GM12878 (cell line): ENCODE results near the gene APBA1. TPM values are rescaled to one million over a fixed set of nuclear protein-coding genes. Genes with fewer than 3 reads are reported as not detected.

Experiments used
- ATAC-seq: fragments of 200-7000 bp; cut with Tn5 transposase; 3 replicates; pipeline ENCODE4 v1.9.1; 2020; ENCODE audit warnings: mild to moderate bottlenecking, moderate library complexity
- BruUV-seq: library from RNA; stranded (reverse); fragments of 400-500 nt; replicated peaks from 2 replicates; lab custom pipeline; 2021; lab: Mats Ljungman, UMichigan
- CTCF ChIA-PET: fragments of 300-600 bp; sonication (Branson Sonifier 250); formaldehyde crosslinking; extraction: SDS; loops from one replicate; lab custom pipeline; 2021; ENCODE audit warnings: inconsistent platforms; lab: Yijun Ruan, JAX
- POLR2A ChIA-PET: fragments of 350-600 bp; formaldehyde crosslinking; extraction: SDS; loops from one replicate; lab custom pipeline; 2021; ENCODE audit warnings: inconsistent platforms; lab: Charles Lee
- RAD21 ChIA-PET: fragments of 300-600 bp; sonication (Branson Sonifier 250); formaldehyde crosslinking; loops from one replicate; lab custom pipeline; 2023; ENCODE audit warnings: antibody characterized with exemption; ENCODE audit not compliant: unreplicated experiment; lab: Charles Lee
- SMC1A ChIA-PET: fragments of 300-600 bp; sonication (Branson Sonifier 250); formaldehyde crosslinking; loops from one replicate; lab custom pipeline; 2023; ENCODE audit not compliant: unreplicated experiment, uncharacterized antibody; lab: Charles Lee
- DNase-seq: peaks from one replicate; pipeline ENCODE4 v3.0.0-alpha.2; 2011; ENCODE audit warnings: low read depth, low spot score
- FAIRE-seq: peaks from 3 replicates; lab custom pipeline; 2011; peaks lifted over from hg19 to GRCh38; lab: Jason Lieb, UNC
- H2AFZ ChIP-seq: 2 replicates; pipeline ENCODE4 v1.6.0; 2011; ENCODE audit warnings: low read depth, low read length, control low read depth; ENCODE audit not compliant: control insufficient read depth
- H3K27ac ChIP-seq: 2 replicates; pipeline ENCODE4 v1.5.1; 2011; ENCODE audit warnings: control low read depth; ENCODE audit not compliant: control insufficient read depth, insufficient read depth
- H3K27me3 ChIP-seq, 2 experiments: replicated peaks in 1 of 2; 2 replicates each; pipeline versions ENCODE4 v1.6.0 to v1.6.1; 2011; ENCODE audit warnings: low read length in 1 of 2; ENCODE audit not compliant: control insufficient read depth in 2 of 2, insufficient read depth in 2 of 2
- H3K36me3 ChIP-seq, 2 experiments: 2 replicates each; pipeline ENCODE4 v1.5.1; 2011; ENCODE audit warnings: low read length in 1 of 2; ENCODE audit not compliant: control insufficient read depth in 2 of 2, insufficient read depth in 2 of 2
- H3K4me1 ChIP-seq: 2 replicates; pipeline ENCODE4 v1.6.1; 2011; ENCODE audit warnings: mild to moderate bottlenecking, low read length, moderate library complexity, mixed read lengths; ENCODE audit not compliant: control insufficient read depth, insufficient read depth
- H3K4me2 ChIP-seq: 2 replicates; pipeline ENCODE4 v1.6.0; 2011; ENCODE audit warnings: control low read depth; ENCODE audit not compliant: control insufficient read depth, insufficient read depth
- H3K4me3 ChIP-seq: fragments of 200-600 bp; sonication (generic); 2 replicates; pipeline ENCODE4 v1.5.1; 2016
- H3K79me2 ChIP-seq: 2 replicates; pipeline ENCODE4 v1.6.0; 2011; ENCODE audit warnings: low read length; ENCODE audit not compliant: control insufficient read depth, insufficient read depth
- H3K9ac ChIP-seq: 2 replicates; pipeline ENCODE4 v1.8.0; 2011; ENCODE audit warnings: low read length, control low read depth, mixed read lengths; ENCODE audit not compliant: control insufficient read depth, insufficient read depth
- H3K9me3 ChIP-seq: replicated peaks from 3 replicates; pipeline ENCODE4 v1.5.1; 2011; ENCODE audit warnings: mild to moderate bottlenecking, low read length; ENCODE audit not compliant: control insufficient read depth, insufficient read depth
- H4K20me1 ChIP-seq: 2 replicates; pipeline ENCODE4 v1.6.0; 2011; ENCODE audit not compliant: control insufficient read depth, insufficient read depth
- BCL3 ChIP-seq: IDR thresholded peaks from 2 replicates; pipeline ENCODE4 v1.6.1; 2011; ENCODE audit warnings: borderline replicate concordance, low read depth, mild to moderate bottlenecking, moderate library complexity, low read length; ENCODE audit not compliant: insufficient read depth, poor library complexity, severe bottlenecking
- BCLAF1 ChIP-seq: fragments of 450-650 bp; IDR thresholded peaks from 2 replicates; pipeline ENCODE4 v1.6.1; 2017; ENCODE audit warnings: antibody characterized with exemption, mild to moderate bottlenecking, moderate library complexity
- CREM ChIP-seq: IDR thresholded peaks from 2 replicates; pipeline ENCODE4 v1.6.1; 2014; ENCODE audit warnings: antibody characterized with exemption, low read depth
- EZH2 ChIP-seq: IDR thresholded peaks from 2 replicates; pipeline ENCODE4 v1.6.1; 2012; ENCODE audit warnings: low read depth, mild to moderate bottlenecking, control low read depth, inconsistent platforms, low read length, borderline replicate concordance; ENCODE audit not compliant: control insufficient read depth
- MEF2B ChIP-seq: fragments of 450-650 bp; IDR thresholded peaks from 2 replicates; pipeline ENCODE4 v1.6.1; 2018; ENCODE audit warnings: mild to moderate bottlenecking, moderate library complexity; ENCODE audit not compliant: partially characterized antibody, poor library complexity, severe bottlenecking
- MTA2 ChIP-seq: fragments of 450-650 bp; IDR thresholded peaks from 2 replicates; pipeline ENCODE4 v1.6.1; 2016; ENCODE audit warnings: low read depth, mild to moderate bottlenecking, moderate library complexity
- NRF1 ChIP-seq: conservative IDR thresholded peaks from 2 replicates; pipeline ENCODE4 v1.6.1; 2011; ENCODE audit warnings: mild to moderate bottlenecking, low read depth, low read length, improper control_type of control experiment
- RAD51 ChIP-seq: fragments of 450-650 bp; IDR thresholded peaks from 2 replicates; pipeline ENCODE4 v1.6.1; 2016; ENCODE audit warnings: moderate library complexity, mild to moderate bottlenecking, inconsistent platforms
- TCF12 ChIP-seq: IDR thresholded peaks from 2 replicates; pipeline ENCODE4 v1.6.1; 2011; ENCODE audit warnings: low read depth, mild to moderate bottlenecking, low read length
- ZBTB11 ChIP-seq: fragments of 450-650 bp; formaldehyde crosslinking; IDR thresholded peaks from 2 replicates; pipeline ENCODE4 v1.5.0; 2022; ENCODE audit warnings: mild to moderate bottlenecking, missing genetic modification characterization
- ZBTB4 ChIP-seq: fragments of 450-650 bp; formaldehyde crosslinking; IDR thresholded peaks from 2 replicates; pipeline ENCODE4 v1.4.0; 2022; ENCODE audit warnings: mild to moderate bottlenecking, moderate library complexity
- WGBS: methylation state at CpG from one replicate; pipeline ENCODE4 v1.1.6; 2016; ENCODE audit warnings: low lambda C conversion rate; ENCODE audit not compliant: insufficient replicate concordance, insufficient coverage; ENCODE audit errors: missing lambda C conversion rate; 5-methylcytosine and 5-hydroxymethylcytosine counted together
- in situ Hi-C: fragments of 300-500 bp; cut with MboI; formaldehyde crosslinking; loops from 9 replicates; pipeline ENCODE4 v1.14.3; 2018; ENCODE audit warnings: mixed read lengths
- intact Hi-C: fragments of 100-400 bp; cut with micrococcal nuclease; formaldehyde crosslinking; loops from one replicate; pipeline ENCODE4 v1.14.2; 2022; ENCODE audit not compliant: unreplicated experiment
- polyA plus RNA-seq, 11 experiments: library from polyadenylated mRNA; depleted of rRNA in 4 of 11; unstranded in 6 of 11; stranded (reverse) in 5 of 11; fragments of >200 nt; fragmentation: Nextera tagmentation in 4 of 11; fragmentation: Illumina TruSeq in 1 of 11; extraction: Ambion mirVana in 4 of 11; extraction: Trizol in 1 of 11; gene quantifications; 1 replicate in 1 of 11; 2 replicates in 10 of 11; pipeline versions ENCODE4 v1.2.1 to v1.2.3, GENCODE V29; 2011 to 2016; ENCODE audit warnings: inconsistent platforms in 2 of 11, missing spikeins in 2 of 11, low read depth in 1 of 11
- total RNA-seq, 4 experiments: library from RNA; depleted of rRNA in 3 of 4; stranded (reverse); fragments of >200 nt in 3 of 4; fragmentation: Illumina TruSeq in 1 of 4; extraction: Trizol in 1 of 4; gene quantifications; 2 replicates each; pipeline versions ENCODE4 v1.2.1 to v1.2.3, GENCODE V29; 2013 to 2021

APBA1 gene
- total and polyA plus RNA-seq, 10 of the 15 experiments (the other 5 are each of a cell fraction or from before 2014, with no cell fraction given) = 0.01 to 1.3 (median 0.05) TPM; not detected in 7

- H3K4me1 ChIP-seq = no peaks in the 10 kb centered on the region
- TF ChIP-seq ZBTB11 (CRISPR knock-in tag) (no peak), ZBTB4 (CRISPR knock-in tag) (no peak), EZH2 (no peak), BCL3 (no peak), TCF12 (no peak), MTA2 (no peak), MEF2B (no peak), BCLAF1 (no peak), NRF1 (no peak), CREM (no peak), RAD51 (no peak)
Measured at GRCh38 chr9:69647804-69648203, 24.4 kb downstream of the APBA1 start.

More at GRCh38 chr9:69647804-69648203, 24.4 kb downstream of the APBA1 start:
- Histone ChIP-seq H4K20me1 (no peaks in the 10 kb centered on the region), H3K4me3 (no peak overlapping the region), H3K36me3 (no peaks in the 10 kb centered on the region), H3K27ac (no peak overlapping the region), H3K4me2 (no peak overlapping the region), H2AFZ (no peak overlapping the region), H3K9me3 (no peaks in the 10 kb centered on the region), H3K27me3 (peaks cover 0 to 2% of the 10 kb centered on the region in 2 experiments; a peak in 1 of 4 replicates), H3K9ac (no peak overlapping the region), H3K79me2 (no peaks in the 10 kb centered on the region)
- intact Hi-C loops (no loop called here), in situ Hi-C loops (no loop called here)
- WGBS = 0% methylated on average over 3 of the region's 3 CpGs
- CTCF ChIA-PET = no interaction called here
- DNase-seq = no peak
- POLR2A ChIA-PET = no interaction called here
- FAIRE-seq = no peak
- ATAC-seq = no peak
- SMC1A ChIA-PET = interaction anchor here (0.6 kb wide), 1 partner anchor 1091 kb away, joined by 4 read pairs; no protein-coding TSS in a partner anchor
- no TSS peak for BruUV-seq
- RAD21 ChIA-PET = no interaction called here
